SK-N-SH treated with all-trans-retinoic acid at 6 μM for 48 hours (cell line): Measurements from ENCODE around the gene TRNT1.

Experiments used
- PATZ1 ChIP-seq: fragments of 250-450 bp; sonication (Bioruptor Pico); IDR thresholded peaks from 2 replicates; pipeline ENCODE4 v1.8.0; 2020; ENCODE audit warnings: mild to moderate bottlenecking, moderate library complexity, borderline replicate concordance
- TCF4 ChIP-seq: fragments of 250-450 bp; sonication (Bioruptor Pico); IDR thresholded peaks from 2 replicates; pipeline ENCODE4 v1.8.0; 2021; ENCODE audit warnings: mild to moderate bottlenecking, moderate library complexity, borderline replicate concordance

- TF ChIP-seq TCF4 (CRISPR knock-in tag), result no peak
- TF ChIP-seq PATZ1 (CRISPR knock-in tag), result no peak
Observed at GRCh38 chr3:3151513-3151912, 24.8 kb downstream of the TRNT1 start.
